ENCODE measurements around the gene SV2C. TPM values are rescaled to one million over a fixed set of nuclear protein-coding genes. Genes with fewer than 3 reads are reported as not detected.

The SV2C gene
- total RNA-seq, 2 experiments from 2014 or later, result 0.02 to 0.10 TPM

GRCh38 chr5:76249621-76250020 lies 166.4 kb downstream of the SV2C start:
- Mint-ChIP-seq H3K4me3 (no peak overlapping the region), H3K9me3 (no peaks in the 10 kb centered on the region), H3K27ac (no peak overlapping the region), H3K4me1 (ENCODE audit: low read depth) (no peaks in the 10 kb centered on the region), H3K36me3 (no peaks in the 10 kb centered on the region), H3K27me3 (peaks cover 2% of the 10 kb centered on the region)
- intact Hi-C loops (cut with micrococcal nuclease), result no loop called here
- DNase-seq, result no peak
- ChIA-PET CTCF (no interaction called here), POLR2A (no interaction called here)

- Mint-ChIP-seq H3K4me1 (ENCODE audit: low read depth) (no peaks in the 10 kb centered on the region), H3K9me3 (no peaks in the 10 kb centered on the region), H3K27ac (no peak overlapping the region), H3K27me3 (peaks cover 5% of the 10 kb centered on the region), H3K36me3 (no peaks in the 10 kb centered on the region), H3K4me3 (no peak overlapping the region)
- intact Hi-C loops (cut with micrococcal nuclease), result no loop called here
- POLR2A ChIA-PET, result no interaction called here
- no peak for DNase-seq
- CTCF ChIA-PET, result no interaction called here
These were observed 167.3 kb downstream of the SV2C start for GRCh38 chr5:76250463-76250862.

GRCh38 chr5:76251656-76252055 lies 168.5 kb downstream of the SV2C start:
- DNase-seq, result no peak
- H3K27ac Mint-ChIP-seq, result no peak overlapping the region
- H3K4me3 Mint-ChIP-seq, result no peak overlapping the region
- CTCF ChIA-PET, result no interaction called here
- no peaks in the 10 kb centered on the region for H3K9me3 Mint-ChIP-seq
- peaks cover 11% of the 10 kb centered on the region for H3K27me3 Mint-ChIP-seq
- POLR2A ChIA-PET, result no interaction called here
- H3K4me1 Mint-ChIP-seq (ENCODE audit: low read depth), result peaks cover 3% of the 10 kb centered on the region
- no peaks in the 10 kb centered on the region for H3K36me3 Mint-ChIP-seq
- intact Hi-C loops (cut with micrococcal nuclease), result no loop called here

GRCh38 chr5:76252437-76252836 lies 169.3 kb downstream of the SV2C start:
- no peak overlapping the region for H3K4me3 Mint-ChIP-seq
- H3K27me3 Mint-ChIP-seq, result peaks cover 11% of the 10 kb centered on the region
- DNase-seq, result no peak
- ChIA-PET CTCF (interaction anchor here (0.6 kb wide), 1 partner anchor 77 kb away, joined by 3 read pairs; no protein-coding TSS in a partner anchor), POLR2A (no interaction called here)
- intact Hi-C loops (cut with micrococcal nuclease), result no loop called here
- H3K4me1 Mint-ChIP-seq (ENCODE audit: low read depth), result peaks cover 6% of the 10 kb centered on the region
- H3K9me3 Mint-ChIP-seq, result no peaks in the 10 kb centered on the region
- H3K36me3 Mint-ChIP-seq, result no peaks in the 10 kb centered on the region
- no peak overlapping the region for H3K27ac Mint-ChIP-seq

GRCh38 chr5:76256116-76256889 lies 173.1 kb downstream of the SV2C start:
- Mint-ChIP-seq H3K27ac (no peak overlapping the region), H3K36me3 (no peaks in the 10 kb centered on the region), H3K27me3 (peaks cover 11% of the 10 kb centered on the region), H3K4me1 (ENCODE audit: low read depth) (peaks cover 6% of the 10 kb centered on the region), H3K9me3 (no peaks in the 10 kb centered on the region), H3K4me3 (no peak overlapping the region)
- intact Hi-C loops (cut with micrococcal nuclease), result loop anchor here (1.0 to 2.0 kb wide), 4 partner anchors 82 to 1018 kb away; no protein-coding TSS in a partner anchor
- POLR2A ChIA-PET, result no interaction called here
- CTCF ChIA-PET, result interaction anchor here (0.6 to 3.8 kb wide), 21 partner anchors 9 to 1415 kb away, joined by 3 to 27 read pairs (median 4); partner anchors contain the start of gene POC5
- DNase-seq, result peak; percentile 78

- Mint-ChIP-seq H3K27ac (no peak overlapping the region), H3K4me1 (ENCODE audit: low read depth) (peaks cover 6% of the 10 kb centered on the region), H3K27me3 (peaks cover 9% of the 10 kb centered on the region), H3K36me3 (no peaks in the 10 kb centered on the region), H3K9me3 (peaks cover under 1% of the 10 kb centered on the region), H3K4me3 (no peak overlapping the region)
- ChIA-PET CTCF (interaction anchor here (0.6 to 3.8 kb wide), 9 partner anchors 15 to 496 kb away, joined by 3 to 27 read pairs (median 4); no protein-coding TSS in a partner anchor), POLR2A (no interaction called here)
- DNase-seq, result no peak
- intact Hi-C loops (cut with micrococcal nuclease), result loop anchor here (2.0 kb wide), 2 partner anchors 83 to 1019 kb away; no protein-coding TSS in a partner anchor
These were observed 174.1 kb downstream of the SV2C start for GRCh38 chr5:76257225-76257833.

- Mint-ChIP-seq H3K4me3 (no peak overlapping the region), H3K27ac (no peak overlapping the region), H3K27me3 (peaks cover 11% of the 10 kb centered on the region), H3K36me3 (peaks cover 2% of the 10 kb centered on the region), H3K9me3 (peaks cover 6% of the 10 kb centered on the region), H3K4me1 (ENCODE audit: low read depth) (peaks cover 11% of the 10 kb centered on the region)
- ChIA-PET POLR2A (interaction anchor here (0.6 kb wide), 1 partner anchor 425 kb away, joined by 3 read pairs; no protein-coding TSS in a partner anchor), CTCF (interaction anchor here (0.9 to 1.2 kb wide), 3 partner anchors 12 to 83 kb away, joined by 3 to 5 read pairs (median 3); no protein-coding TSS in a partner anchor)
- no peak for DNase-seq
- intact Hi-C loops (cut with micrococcal nuclease), result loop anchor here (2.0 kb wide), 2 partner anchors 83 to 1019 kb away; no protein-coding TSS in a partner anchor
These were observed 174.7 kb downstream of the SV2C start for GRCh38 chr5:76257897-76258296.

GRCh38 chr5:76264681-76265080 lies 181.5 kb downstream of the SV2C start:
- Mint-ChIP-seq H3K4me3 (no peak overlapping the region), H3K4me1 (ENCODE audit: low read depth) (peaks cover 29% of the 10 kb centered on the region), H3K27ac (no peak overlapping the region), H3K36me3 (peaks cover 5% of the 10 kb centered on the region), H3K27me3 (peaks cover 11% of the 10 kb centered on the region), H3K9me3 (peaks cover 17% of the 10 kb centered on the region)
- CTCF ChIA-PET, result interaction anchor here (1.6 kb wide), 1 partner anchor 8 kb away, joined by 7 read pairs; no protein-coding TSS in a partner anchor
- intact Hi-C loops (cut with micrococcal nuclease), result loop anchor here (5.0 kb wide), 1 partner anchor 587 kb away; no protein-coding TSS in a partner anchor
- no peak for DNase-seq
- POLR2A ChIA-PET, result no interaction called here

- H3K27me3 Mint-ChIP-seq, result peaks cover 5% of the 10 kb centered on the region
- ChIA-PET CTCF (interaction anchor here (1.0 to 1.9 kb wide), 2 partner anchors 95 to 274 kb away, joined by 3 to 5 read pairs; no protein-coding TSS in a partner anchor), POLR2A (interaction anchor here (0.6 to 2.7 kb wide), 2 partner anchors 135 to 274 kb away, joined by 3 to 10 read pairs; partner anchors contain the start of gene IQGAP2)
- DNase-seq, result peak; percentile 73
- no peaks in the 10 kb centered on the region for H3K9me3 Mint-ChIP-seq
- peaks cover 41% of the 10 kb centered on the region for H3K4me1 Mint-ChIP-seq (ENCODE audit: low read depth)
- peak overlapping the region; percentile 50 for H3K4me3 Mint-ChIP-seq
- H3K27ac Mint-ChIP-seq, result peak overlapping the region; percentile 95
- H3K36me3 Mint-ChIP-seq, result no peaks in the 10 kb centered on the region
- intact Hi-C loops (cut with micrococcal nuclease), result loop anchor here (1.0 to 5.0 kb wide), 5 partner anchors 35 to 592 kb away; no protein-coding TSS in a partner anchor
These were observed 186.2 kb downstream of the SV2C start for GRCh38 chr5:76269259-76269931.

- H3K9me3 Mint-ChIP-seq, result no peaks in the 10 kb centered on the region
- no peaks in the 10 kb centered on the region for H3K36me3 Mint-ChIP-seq
- POLR2A ChIA-PET, result interaction anchor here (2.7 kb wide), 1 partner anchor 134 kb away, joined by 10 read pairs; the partner anchor contains the start of gene IQGAP2
These were observed 186.9 kb downstream of the SV2C start for GRCh38 chr5:76269932-76270610.

GRCh38 chr5:76271836-76272235 lies 188.7 kb downstream of the SV2C start:
- Mint-ChIP-seq H3K4me3 (no peak overlapping the region), H3K36me3 (no peaks in the 10 kb centered on the region), H3K27ac (no peak overlapping the region), H3K4me1 (ENCODE audit: low read depth) (peaks cover 41% of the 10 kb centered on the region), H3K9me3 (no peaks in the 10 kb centered on the region), H3K27me3 (no peaks in the 10 kb centered on the region)
- ChIA-PET POLR2A (no interaction called here), CTCF (interaction anchor here (0.7 to 1.8 kb wide), 4 partner anchors 16 to 312 kb away, joined by 3 to 6 read pairs (median 4); no protein-coding TSS in a partner anchor)
- intact Hi-C loops (cut with micrococcal nuclease), result loop anchor here (2.0 to 5.0 kb wide), 2 partner anchors 201 to 555 kb away; partner anchors contain the start of gene POC5
- no peak for DNase-seq

More at GRCh38 chr5:76269932-76270610, 186.9 kb downstream of the SV2C start:
- intact Hi-C loops (cut with micrococcal nuclease), result loop anchor here (1.0 to 5.0 kb wide), 9 partner anchors 34 to 593 kb away; partner anchors contain the start of gene POC5
- peak; percentile 67 for DNase-seq
- CTCF ChIA-PET, result interaction anchor here (0.7 to 1.9 kb wide), 4 partner anchors 12 to 273 kb away, joined by 3 to 5 read pairs (median 4); no protein-coding TSS in a partner anchor
- Mint-ChIP-seq H3K27ac (peak overlapping the region; percentile 95), H3K27me3 (peaks cover 5% of the 10 kb centered on the region), H3K4me1 (ENCODE audit: low read depth) (peaks cover 41% of the 10 kb centered on the region), H3K4me3 (peak overlapping the region; percentile 50)
